HepG2 (cell line): ENCODE data around the gene ATOSB. TPM values are rescaled to one million over a fixed set of nuclear protein-coding genes. Genes with fewer than 3 reads are reported as not detected.

Source experiments
- ASH2L ChIP-seq: fragments of 300-600, 200-600 bp; sonication (generic); IDR thresholded peaks from 2 replicates; pipeline ENCODE4 v1.7.0; 2017; ENCODE audit warnings: low read depth, mild to moderate bottlenecking, moderate library complexity, mixed read lengths, low read length; ENCODE audit not compliant: insufficient read length
- CBX5 ChIP-seq: sonication (generic); formaldehyde crosslinking; IDR thresholded peaks from 2 replicates; pipeline ENCODE4 v1.4.0; 2020; ENCODE audit warnings: missing genetic modification reagents, borderline replicate concordance
- CHCHD3 ChIP-seq: sonication (generic); formaldehyde crosslinking; IDR thresholded peaks from 2 replicates; pipeline ENCODE4 v1.8.0; 2022; ENCODE audit warnings: mild to moderate bottlenecking, missing genetic modification reagents, moderate library complexity
- CSRNP1 ChIP-seq: sonication (generic); formaldehyde crosslinking; IDR thresholded peaks from 2 replicates; pipeline ENCODE4 v1.8.1; 2023; ENCODE audit warnings: mild to moderate bottlenecking, missing genetic modification reagents
- MATR3 ChIP-seq: sonication (generic); formaldehyde crosslinking; IDR thresholded peaks from 2 replicates; pipeline ENCODE4 v1.4.0; 2020; ENCODE audit warnings: missing genetic modification reagents
- MYPOP ChIP-seq: sonication (generic); formaldehyde crosslinking; IDR thresholded peaks from 2 replicates; pipeline ENCODE4 v1.8.1; 2023; ENCODE audit warnings: mild to moderate bottlenecking, moderate library complexity, missing genetic modification reagents
- NBN ChIP-seq: fragments of 450-650 bp; conservative IDR thresholded peaks from 2 replicates; pipeline ENCODE4 v1.6.1; 2017
- NKX3-1 ChIP-seq: sonication (generic); formaldehyde crosslinking; IDR thresholded peaks from 2 replicates; pipeline ENCODE4 v1.5.0; 2020; ENCODE audit warnings: missing genetic modification reagents
- NR2F6 ChIP-seq, 2 experiments: IDR thresholded peaks; 2 replicates each; pipeline ENCODE4 v1.6.1; 2016; ENCODE audit warnings: antibody characterized with exemption in 1 of 2, mild to moderate bottlenecking in 1 of 2
- SIN3A ChIP-seq: IDR thresholded peaks from 2 replicates; pipeline ENCODE4 v1.6.1; 2011; ENCODE audit warnings: low read depth, mild to moderate bottlenecking, control low read depth, low read length, borderline replicate concordance
- SRSF1 ChIP-seq: fragments of 200-400 bp; formaldehyde crosslinking; optimal IDR thresholded peaks from 2 replicates; pipeline ENCODE3; 2017; ENCODE audit warnings: mild to moderate bottlenecking, low read depth, low read length, moderate library complexity
- TIGD3 ChIP-seq: sonication (generic); formaldehyde crosslinking; IDR thresholded peaks from 2 replicates; pipeline ENCODE4 v1.5.1; 2020; ENCODE audit warnings: mild to moderate bottlenecking, missing genetic modification reagents, borderline replicate concordance
- YEATS4 ChIP-seq: sonication (generic); formaldehyde crosslinking; IDR thresholded peaks from 2 replicates; pipeline ENCODE4 v1.4.0; 2020; ENCODE audit warnings: missing genetic modification reagents, borderline replicate concordance
- ZFAT ChIP-seq: sonication (generic); formaldehyde crosslinking; conservative IDR thresholded peaks from 2 replicates; pipeline ENCODE4 v1.8.1; 2023; ENCODE audit warnings: missing genetic modification reagents, inconsistent platforms
- ZNF207 ChIP-seq: fragments of 450-650 bp; IDR thresholded peaks from 2 replicates; pipeline ENCODE4 v1.6.1; 2016; ENCODE audit warnings: antibody characterized with exemption, borderline replicate concordance
- ZNF256 ChIP-seq: sonication (generic); formaldehyde crosslinking; conservative IDR thresholded peaks from 2 replicates; pipeline ENCODE4 v1.4.0; 2020; ENCODE audit warnings: missing genetic modification reagents
- ZNF33A ChIP-seq: sonication (generic); formaldehyde crosslinking; IDR thresholded peaks from 2 replicates; pipeline ENCODE4 v1.5.1; 2020; ENCODE audit warnings: missing genetic modification reagents, mild to moderate bottlenecking, moderate library complexity, borderline replicate concordance
- ZNF768 ChIP-seq: sonication (generic); formaldehyde crosslinking; IDR thresholded peaks from 2 replicates; pipeline ENCODE4 v1.4.0; 2020; ENCODE audit warnings: missing genetic modification reagents
- ZNF800 ChIP-seq: sonication (generic); formaldehyde crosslinking; IDR thresholded peaks from 2 replicates; pipeline ENCODE4 v1.4.0; 2020; ENCODE audit warnings: missing genetic modification reagents
- ZSCAN9 ChIP-seq: IDR thresholded peaks from 2 replicates; pipeline ENCODE4 v1.6.1; 2016; ENCODE audit warnings: borderline replicate concordance
- polyA plus RNA-seq, 8 experiments: library from polyadenylated mRNA; depleted of rRNA in 3 of 8; stranded (reverse) in 7 of 8; unstranded in 1 of 8; fragments of >200 nt; fragmentation: Illumina TruSeq in 4 of 8; extraction: Trizol in 4 of 8; gene quantifications; 2 replicates each; pipeline versions ENCODE4 v1.2.1 to v1.2.3, GENCODE V29; 2011 to 2016; ENCODE audit warnings: low read depth in 4 of 8, missing spikeins in 1 of 8, mixed read lengths in 1 of 8; ENCODE audit not compliant: insufficient read depth in 1 of 8
- total RNA-seq, 5 experiments: library from RNA; depleted of rRNA; stranded (reverse); fragments of >200 nt; fragmentation: Illumina TruSeq; extraction: Trizol; gene quantifications; 2 replicates each; pipeline ENCODE4 v1.2.3, GENCODE V29; 2016; ENCODE audit warnings: low read depth in 1 of 5
- TF ChIP-seq, protein P1 (sequence below): sonication (generic); formaldehyde crosslinking; IDR thresholded peaks from 2 replicates; pipeline ENCODE4 v1.8.1; 2023; ENCODE audit warnings: mild to moderate bottlenecking, missing genetic modification reagents
- TF ChIP-seq, protein P2 (sequence below): sonication (generic); formaldehyde crosslinking; IDR thresholded peaks from 2 replicates; pipeline ENCODE4 v1.5.0; 2020; ENCODE audit warnings: mild to moderate bottlenecking, missing genetic modification reagents, borderline replicate concordance

The ATOSB gene
- total and polyA plus RNA-seq, 2 of the 13 experiments (the other 11 are each of a cell fraction or from before 2014, with no cell fraction given) = 1.9 to 6.4 TPM

GRCh38 chr9:35102465-35102768, 13.2 kb downstream of the ATOSB start (continued):
- no peak for TF ChIP-seq ZNF800 (CRISPR knock-in tag)
- TF ChIP-seq ASH2L = no peak
- TF ChIP-seq NKX3-1 (CRISPR knock-in tag) = 0 out of 2 replicates have a peak, but pooled peaks have one; percentile 11
- no peak for TF ChIP-seq ZSCAN9 (CRISPR knock-in tag)
- no peak for TF ChIP-seq ZNF207
- no peak for TF ChIP-seq SRSF1
- no peak for TF ChIP-seq TIGD3 (CRISPR knock-in tag)
- TF ChIP-seq MYPOP = no peak
- TF ChIP-seq NR2F6 (IDR thresholded peaks at IDR 0.05) = no peak
- TF ChIP-seq NR2F6 (CRISPR knock-in tag; IDR thresholded peaks at IDR 0.05) = no peak
- 0 out of 2 replicates have a peak, but pooled peaks have one; percentile 19 for TF ChIP-seq CHCHD3 (CRISPR knock-in tag)
- TF ChIP-seq ZNF768 (CRISPR knock-in tag) = no peak
- no peak for TF ChIP-seq CBX5
- no peak for TF ChIP-seq YEATS4 (CRISPR knock-in tag)
- TF ChIP-seq ZNF33A = no peak
- no peak for TF ChIP-seq NBN
- TF ChIP-seq, protein P1, sequence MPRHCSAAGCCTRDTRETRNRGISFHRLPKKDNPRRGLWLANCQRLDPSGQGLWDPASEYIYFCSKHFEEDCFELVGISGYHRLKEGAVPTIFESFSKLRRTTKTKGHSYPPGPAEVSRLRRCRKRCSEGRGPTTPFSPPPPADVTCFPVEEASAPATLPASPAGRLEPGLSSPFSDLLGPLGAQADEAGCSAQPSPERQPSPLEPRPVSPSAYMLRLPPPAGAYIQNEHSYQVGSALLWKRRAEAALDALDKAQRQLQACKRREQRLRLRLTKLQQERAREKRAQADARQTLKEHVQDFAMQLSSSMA (CRISPR knock-in tag) = 0 out of 2 replicates have a peak, but pooled peaks have one; percentile 18
- TF ChIP-seq ZNF256 (CRISPR knock-in tag) = no peak
- TF ChIP-seq SIN3A = no peak
- TF ChIP-seq MATR3 (CRISPR knock-in tag) = no peak
- TF ChIP-seq, protein P2, sequence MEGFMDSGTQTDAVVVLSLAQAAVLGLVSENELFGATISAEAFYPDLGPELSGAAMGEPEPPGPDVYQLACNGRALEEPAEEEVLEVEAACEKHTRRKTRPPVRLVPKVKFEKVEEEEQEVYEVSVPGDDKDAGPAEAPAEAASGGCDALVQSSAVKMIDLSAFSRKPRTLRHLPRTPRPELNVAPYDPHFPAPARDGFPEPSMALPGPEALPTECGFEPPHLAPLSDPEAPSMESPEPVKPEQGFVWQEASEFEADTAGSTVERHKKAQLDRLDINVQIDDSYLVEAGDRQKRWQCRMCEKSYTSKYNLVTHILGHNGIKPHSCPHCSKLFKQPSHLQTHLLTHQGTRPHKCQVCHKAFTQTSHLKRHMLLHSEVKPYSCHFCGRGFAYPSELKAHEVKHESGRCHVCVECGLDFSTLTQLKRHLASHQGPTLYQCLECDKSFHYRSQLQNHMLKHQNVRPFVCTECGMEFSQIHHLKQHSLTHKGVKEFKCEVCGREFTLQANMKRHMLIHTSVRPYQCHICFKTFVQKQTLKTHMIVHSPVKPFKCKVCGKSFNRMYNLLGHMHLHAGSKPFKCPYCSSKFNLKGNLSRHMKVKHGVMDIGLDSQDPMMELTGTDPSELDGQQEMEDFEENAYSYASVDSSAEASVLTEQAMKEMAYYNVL (CRISPR knock-in tag) = 0 out of 2 replicates have a peak, but pooled peaks have one; percentile 29
- TF ChIP-seq ZFAT (CRISPR knock-in tag) = no peak
- TF ChIP-seq CSRNP1 (CRISPR knock-in tag) = no peak
